GM19397 (cell line): Measurements from ENCODE around the gene PSG1.
"Not testable (repeated sequence)": the region's sequence is repeated elsewhere in the genome, so short reads cannot be mapped to it uniquely, and the experiment has no call there.

Experiments used
- ATAC-seq: cut with Tn5 transposase; IDR thresholded peaks from one replicate; pipeline ENCODE4 v1.9.1; 2021; ENCODE audit warnings: mild to moderate bottlenecking, moderate library complexity; ENCODE audit not compliant: unreplicated experiment

PSG1 gene

GRCh38 chr19:42882010-42882409 is 2.5 kb upstream of the PSG1 start:
- not testable (repeated sequence) for ATAC-seq

- ATAC-seq, result not testable (repeated sequence)
Measured at GRCh38 chr19:42881279-42881678, 1.8 kb upstream of the PSG1 start.

GRCh38 chr19:42880621-42881020 is 1.1 kb upstream of the PSG1 start:
- ATAC-seq, result not testable (repeated sequence)

GRCh38 chr19:42876596-42876995 is 2.9 kb downstream of the PSG1 start:
- not testable (repeated sequence) for ATAC-seq

- not testable (repeated sequence) for ATAC-seq
Measured at GRCh38 chr19:42875881-42876280, 3.6 kb downstream of the PSG1 start.

GRCh38 chr19:42874901-42875813 is 4.4 kb downstream of the PSG1 start:
- ATAC-seq, result not testable (repeated sequence)

- ATAC-seq, result not testable (repeated sequence)
Measured at GRCh38 chr19:42874136-42874535, 5.4 kb downstream of the PSG1 start.

- no peak for ATAC-seq
Measured at GRCh38 chr19:42872608-42873007, 6.9 kb downstream of the PSG1 start.

GRCh38 chr19:42857544-42857867 is 22.0 kb downstream of the PSG1 start:
- no peak for ATAC-seq

- not testable (repeated sequence) for ATAC-seq
Measured at GRCh38 chr19:42856866-42857543, 22.5 kb downstream of the PSG1 start.

GRCh38 chr19:42854745-42855144 is 24.8 kb downstream of the PSG1 start:
- ATAC-seq, result not testable (repeated sequence)

GRCh38 chr19:42853231-42853630 is 26.3 kb downstream of the PSG1 start:
- not testable (repeated sequence) for ATAC-seq

- ATAC-seq, result not testable (repeated sequence)
Measured at GRCh38 chr19:42852821-42853220, 26.7 kb downstream of the PSG1 start.

GRCh38 chr19:42851718-42852280 is 27.7 kb downstream of the PSG1 start:
- not testable (repeated sequence) for ATAC-seq

GRCh38 chr19:42850981-42851717 is 28.4 kb downstream of the PSG1 start:
- no peak for ATAC-seq

GRCh38 chr19:42846597-42846996 is 32.9 kb downstream of the PSG1 start:
- no peak for ATAC-seq

GRCh38 chr19:42843631-42844030 is 35.9 kb downstream of the PSG1 start:
- ATAC-seq, result not testable (repeated sequence)

GRCh38 chr19:42832746-42833442 is 46.6 kb downstream of the PSG1 start:
- not testable (repeated sequence) for ATAC-seq

GRCh38 chr19:42832023-42832680 is 47.4 kb downstream of the PSG1 start:
- not testable (repeated sequence) for ATAC-seq
